SU-DHL-6 (cell line): ENCODE measurements around the gene RANBP9.

Experiments
- CTCF ChIP-seq: fragments of 200-600 bp; sonication (generic); IDR thresholded peaks from one replicate; pipeline ENCODE4 v1.5.1; 2017; ENCODE audit warnings: antibody characterized with exemption, mild to moderate bottlenecking, low read length, moderate library complexity; ENCODE audit not compliant: insufficient read depth, poor library complexity, severe bottlenecking
- EZH2phosphoT487 ChIP-seq: fragments of 200-600 bp; sonication (generic), shearing (Covaris generic); conservative IDR thresholded peaks from 2 replicates; pipeline ENCODE4 v1.6.1; 2018; ENCODE audit warnings: mild to moderate bottlenecking, antibody characterized with exemption, low read length, moderate library complexity, mixed read lengths

GRCh38 chr6:13689511-13690256 is 22.0 kb downstream of the RANBP9 start:
- TF ChIP-seq CTCF (no peak), EZH2phosphoT487 (no peak)
